OCI-LY3 (cell line): Measurements from ENCODE around the gene SATB2.

ENCODE experiments used
- H2AFZ ChIP-seq: fragments of 200-600, 300-600 bp; shearing (Covaris generic); 2 replicates; pipeline ENCODE4 v1.6.0; 2014; ENCODE audit warnings: antibody characterized with exemption, low read depth, low read length
- H3K27ac ChIP-seq: fragments of 200-600, 300-600 bp; sonication (generic); 2 replicates; pipeline ENCODE4 v1.5.1; 2014; ENCODE audit warnings: mild to moderate bottlenecking, low read length, moderate library complexity, mixed read lengths
- H3K27me3 ChIP-seq: fragments of 200-600, 300-600 bp; sonication (generic); 2 replicates; pipeline ENCODE4 v1.6.1; 2014; ENCODE audit warnings: low read depth, low read length, mixed read lengths
- H3K36me3 ChIP-seq: fragments of 200-600, 300-600 bp; sonication (generic); replicated peaks from 2 replicates; pipeline ENCODE3; 2014; ENCODE audit warnings: low read depth, low read length, mixed read lengths
- H3K4me1 ChIP-seq: fragments of 300-600, 200-600 bp; sonication (generic); 2 replicates; pipeline ENCODE4 v1.6.1; 2014; ENCODE audit warnings: low read length, mixed read lengths
- H3K4me2 ChIP-seq: fragments of 200-600, 300-600 bp; sonication (generic); 2 replicates; pipeline ENCODE4 v1.6.1; 2014; ENCODE audit warnings: low read length, mixed read lengths
- H3K4me3 ChIP-seq: fragments of 300-600, 200-600 bp; sonication (generic); 2 replicates; pipeline ENCODE4 v1.5.1; 2014; ENCODE audit warnings: antibody characterized with exemption, mild to moderate bottlenecking, low read length, moderate library complexity
- H3K79me2 ChIP-seq: fragments of 300-600, 200-600 bp; shearing (Covaris generic); 2 replicates; pipeline ENCODE4 v1.6.1; 2014; ENCODE audit warnings: mild to moderate bottlenecking, low read length, mixed read lengths
- H3K9ac ChIP-seq: fragments of 300-600, 200-600 bp; shearing (Covaris generic); 2 replicates; pipeline ENCODE4 v1.6.0; 2014; ENCODE audit warnings: mild to moderate bottlenecking, low read length, moderate library complexity
- H3K9me3 ChIP-seq: fragments of 200-600, 300-600 bp; shearing (Covaris generic); 2 replicates; pipeline ENCODE4 v1.6.1; 2014; ENCODE audit warnings: low read length, mixed read lengths; ENCODE audit not compliant: insufficient read depth
- H4K20me1 ChIP-seq: fragments of 200-600, 300-600 bp; sonication (generic); 2 replicates; pipeline ENCODE4 v1.6.1; 2016; ENCODE audit warnings: low read length, mixed read lengths; ENCODE audit not compliant: insufficient read depth
- CTCF ChIP-seq: fragments of 200-600, 300-600 bp; sonication (generic); IDR thresholded peaks from 2 replicates; pipeline ENCODE4 v1.5.1; 2014; ENCODE audit warnings: antibody characterized with exemption, low read length, low read depth
- EZH2phosphoT487 ChIP-seq: fragments of 200-600 bp; shearing (Covaris generic); IDR thresholded peaks from 2 replicates; pipeline ENCODE4 v1.6.1; 2018; ENCODE audit warnings: antibody characterized with exemption, mixed run types, low read depth

The SATB2 gene

GRCh38 chr2:199407421-199407820 lies 50.3 kb downstream of the SATB2 start:
- H2AFZ ChIP-seq = no peak overlapping the region
- no peaks in the 10 kb centered on the region for H4K20me1 ChIP-seq
- H3K27ac ChIP-seq = no peak overlapping the region
- no peaks in the 10 kb centered on the region for H3K27me3 ChIP-seq
- no peaks in the 10 kb centered on the region for H3K36me3 ChIP-seq
- H3K9me3 ChIP-seq = no peaks in the 10 kb centered on the region
- no peak overlapping the region for H3K9ac ChIP-seq
- H3K4me1 ChIP-seq = no peaks in the 10 kb centered on the region
- no peak overlapping the region for H3K4me3 ChIP-seq
- TF ChIP-seq CTCF = no peak
- TF ChIP-seq EZH2phosphoT487 = no peak
- H3K79me2 ChIP-seq = no peaks in the 10 kb centered on the region
- H3K4me2 ChIP-seq = no peak overlapping the region

GRCh38 chr2:199405241-199405640 lies 52.5 kb downstream of the SATB2 start:
- Histone ChIP-seq H3K9me3 (no peaks in the 10 kb centered on the region), H3K79me2 (no peaks in the 10 kb centered on the region), H3K9ac (no peak overlapping the region), H2AFZ (no peak overlapping the region), H3K4me1 (no peaks in the 10 kb centered on the region), H4K20me1 (no peaks in the 10 kb centered on the region), H3K27me3 (no peaks in the 10 kb centered on the region), H3K4me2 (no peak overlapping the region), H3K27ac (no peak overlapping the region), H3K4me3 (no peak overlapping the region), H3K36me3 (no peaks in the 10 kb centered on the region)
- TF ChIP-seq EZH2phosphoT487 = no peak
- TF ChIP-seq CTCF = peak; percentile 33; the same call in 1 of the 2 replicates

DNA sequence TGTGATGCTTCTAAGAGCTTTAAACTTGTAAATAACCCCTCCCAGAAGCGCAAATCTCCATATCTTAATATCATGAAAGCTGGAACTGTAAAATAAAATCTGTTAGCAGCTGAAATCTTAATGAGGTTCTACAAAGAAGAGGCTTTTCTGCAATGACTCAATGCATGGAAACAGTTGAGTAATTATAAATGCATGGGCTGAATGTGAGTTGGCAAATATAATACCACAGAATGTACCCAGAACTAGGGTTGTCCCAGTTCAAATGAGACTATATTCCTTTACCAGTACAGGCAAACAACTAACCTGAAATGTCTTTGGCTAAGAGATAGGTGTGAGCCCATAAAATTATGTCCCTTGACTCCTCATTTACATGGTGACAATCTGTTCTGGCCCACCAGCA lies 52.9 kb downstream of the SATB2 start:
- H3K79me2 ChIP-seq = no peaks in the 10 kb centered on the region
- TF ChIP-seq CTCF (no peak), EZH2phosphoT487 (no peak)
- no peaks in the 10 kb centered on the region for H3K4me1 ChIP-seq
- no peak overlapping the region for H2AFZ ChIP-seq
- no peaks in the 10 kb centered on the region for H4K20me1 ChIP-seq
- no peak overlapping the region for H3K4me2 ChIP-seq
- no peak overlapping the region for H3K9ac ChIP-seq
- no peak overlapping the region for H3K4me3 ChIP-seq
- H3K27me3 ChIP-seq = no peaks in the 10 kb centered on the region
- H3K27ac ChIP-seq = no peak overlapping the region
- H3K36me3 ChIP-seq = no peaks in the 10 kb centered on the region
- no peaks in the 10 kb centered on the region for H3K9me3 ChIP-seq

DNA sequence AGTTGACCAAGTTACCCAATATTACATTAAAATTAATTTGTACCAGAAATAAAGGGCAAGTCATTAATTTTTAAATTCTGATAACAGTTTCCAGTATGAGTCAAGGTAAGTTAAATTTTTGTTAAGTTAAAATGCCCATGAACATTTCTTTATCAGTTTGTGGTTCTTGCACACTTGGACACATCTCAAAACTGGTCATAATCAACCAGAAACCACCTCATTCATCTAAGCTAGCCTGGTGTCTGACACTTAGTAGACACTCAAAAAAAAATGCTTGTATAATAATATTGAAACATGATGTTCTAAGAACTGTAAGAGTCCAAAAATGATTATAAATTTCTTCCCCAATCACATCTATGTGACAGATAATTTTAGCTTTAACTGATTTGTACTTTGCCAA lies 62.4 kb downstream of the SATB2 start:
- H3K4me3 ChIP-seq = no peak overlapping the region
- H3K27me3 ChIP-seq = no peaks in the 10 kb centered on the region
- no peak overlapping the region for H2AFZ ChIP-seq
- no peaks in the 10 kb centered on the region for H3K36me3 ChIP-seq
- no peaks in the 10 kb centered on the region for H3K4me1 ChIP-seq
- no peak overlapping the region for H3K4me2 ChIP-seq
- H3K27ac ChIP-seq = no peak overlapping the region
- no peak overlapping the region for H3K9ac ChIP-seq
- H3K79me2 ChIP-seq = no peaks in the 10 kb centered on the region
- no peaks in the 10 kb centered on the region for H4K20me1 ChIP-seq
- no peaks in the 10 kb centered on the region for H3K9me3 ChIP-seq
- TF ChIP-seq EZH2phosphoT487 = no peak
- no peak for TF ChIP-seq CTCF
